T-helper 17 cell (primary cell): ENCODE results near the gene TMEM256. TPM values are rescaled to one million over a fixed set of nuclear protein-coding genes. Genes with fewer than 3 reads are reported as not detected.

Source experiments
- ATAC-seq: fragments of 150-1000 bp; cut with Tn5 transposase; 2 replicates; pipeline ENCODE4 v1.10.0; 2021; ENCODE audit warnings: mild to moderate bottlenecking, moderate library complexity
- DNase-seq, 3 donors: peaks; one replicate each; pipeline versions ENCODE4 v3.0.0 to v3.0.0-alpha.2; 2020 to 2021
- H3K9me3 ChIP-seq: one replicate; pipeline ENCODE4 v1.7.0; 2013; ENCODE audit warnings: low read length, mild to moderate bottlenecking; ENCODE audit not compliant: control insufficient read depth, poor library complexity, severe bottlenecking
- H3K27ac Mint-ChIP-seq: one replicate; pipeline ENCODE4 v1.8.0; 2022; ENCODE audit warnings: mild to moderate bottlenecking, moderate library complexity, mixed read lengths
- H3K27me3 Mint-ChIP-seq: one replicate; pipeline ENCODE4 v1.8.0; 2022; ENCODE audit warnings: mixed read lengths
- H3K36me3 Mint-ChIP-seq: one replicate; pipeline ENCODE4 v1.8.0; 2022; ENCODE audit warnings: low read depth, mixed read lengths
- H3K4me1 Mint-ChIP-seq: one replicate; pipeline ENCODE4 v1.8.0; 2022; ENCODE audit warnings: mild to moderate bottlenecking, mixed read lengths
- H3K4me3 Mint-ChIP-seq: one replicate; pipeline ENCODE4 v1.8.0; 2022; ENCODE audit warnings: mild to moderate bottlenecking, moderate library complexity, mixed read lengths
- total RNA-seq, 4 donors: library from RNA in 2 of 4; stranded (reverse) in 2 of 4; gene quantifications; one replicate each; pipeline ENCODE4 v1.2.3 and lab custom pipeline; 2022 to 2026

The TMEM256 gene
- total RNA-seq, 2 donors from 2014 or later, result 27.3 to 31.7 TPM

GRCh38 chr17:7437950-7438614 lies 34.2 kb upstream of the TMEM256 start:
- Mint-ChIP-seq H3K27ac (peak overlapping the region; percentile 67), H3K27me3 (peaks cover 33% of the 10 kb centered on the region), H3K4me3 (peak overlapping the region; percentile 88), H3K36me3 (peaks cover 8% of the 10 kb centered on the region), H3K4me1 (peaks cover 33% of the 10 kb centered on the region)
- H3K9me3 ChIP-seq, result no peaks in the 10 kb centered on the region
- ATAC-seq, result no peak
- DNase-seq, result peak; percentile 37 to 40 (median 40)

- Mint-ChIP-seq H3K36me3 (peaks cover 6% of the 10 kb centered on the region), H3K27ac (peak overlapping the region; percentile 67), H3K27me3 (peaks cover 27% of the 10 kb centered on the region), H3K4me1 (peaks cover 33% of the 10 kb centered on the region), H3K4me3 (peak overlapping the region; percentile 95)
- ATAC-seq (no peak), DNase-seq (no peak)
- no peaks in the 10 kb centered on the region for H3K9me3 ChIP-seq
These were observed 33.5 kb upstream of the TMEM256 start for GRCh38 chr17:7437369-7437863.

- Mint-ChIP-seq H3K4me3 (peak overlapping the region; percentile 95), H3K27me3 (peaks cover 20% of the 10 kb centered on the region), H3K36me3 (peaks cover 4% of the 10 kb centered on the region), H3K27ac (peak overlapping the region; percentile 97), H3K4me1 (peaks cover 33% of the 10 kb centered on the region)
- H3K9me3 ChIP-seq, result no peaks in the 10 kb centered on the region
- ATAC-seq (peak; percentile 69), DNase-seq (peak; percentile 71 to 80 (median 73))
These were observed 32.9 kb upstream of the TMEM256 start for GRCh38 chr17:7436556-7437368.

- Mint-ChIP-seq H3K27me3 (peaks cover 17% of the 10 kb centered on the region), H3K36me3 (peaks cover 4% of the 10 kb centered on the region), H3K27ac (peak overlapping the region; percentile 97), H3K4me1 (peaks cover 33% of the 10 kb centered on the region), H3K4me3 (peak overlapping the region; percentile 95)
- no peaks in the 10 kb centered on the region for H3K9me3 ChIP-seq
- ATAC-seq, result peak; percentile 50
- peak; percentile 49 to 51 (median 49) for DNase-seq
These were observed 32.0 kb upstream of the TMEM256 start for GRCh38 chr17:7435676-7436555.

GRCh38 chr17:7432296-7432695 lies 28.4 kb upstream of the TMEM256 start:
- H3K9me3 ChIP-seq, result no peaks in the 10 kb centered on the region
- Mint-ChIP-seq H3K27me3 (no peaks in the 10 kb centered on the region), H3K27ac (no peak overlapping the region), H3K36me3 (no peaks in the 10 kb centered on the region), H3K4me1 (peaks cover 11% of the 10 kb centered on the region), H3K4me3 (no peak overlapping the region)
- no peak for ATAC-seq
- DNase-seq, result no peak

GRCh38 chr17:7431231-7431630 lies 27.3 kb upstream of the TMEM256 start:
- DNase-seq, result no peak
- no peak for ATAC-seq
- no peaks in the 10 kb centered on the region for H3K27me3 Mint-ChIP-seq
- H3K4me1 Mint-ChIP-seq, result peaks cover 8% of the 10 kb centered on the region
- no peaks in the 10 kb centered on the region for H3K36me3 Mint-ChIP-seq
- H3K4me3 Mint-ChIP-seq, result no peak overlapping the region
- no peak overlapping the region for H3K27ac Mint-ChIP-seq
- H3K9me3 ChIP-seq, result no peaks in the 10 kb centered on the region

GRCh38 chr17:7429722-7430121 lies 25.8 kb upstream of the TMEM256 start:
- no peaks in the 10 kb centered on the region for H3K4me1 Mint-ChIP-seq

GRCh38 chr17:7428557-7428956 lies 24.7 kb upstream of the TMEM256 start, which contains the start of gene SPEM3:
Gene SPEM3, plus strand, starts transcription at chr17:7428857. Its CDS starts 46 bp downstream, at chr17:7428903.
- no peaks in the 10 kb centered on the region for H3K9me3 ChIP-seq
- H3K4me1 Mint-ChIP-seq, result no peaks in the 10 kb centered on the region
- no peak within 1 kb of the TSS for H3K27ac Mint-ChIP-seq
- no peak for ATAC-seq
- no peaks in the 10 kb centered on the region for H3K27me3 Mint-ChIP-seq
- H3K4me3 Mint-ChIP-seq, result no peak within 1 kb of the TSS
- DNase-seq, result no peak
- no peaks in the 10 kb centered on the region for H3K36me3 Mint-ChIP-seq

More at GRCh38 chr17:7429722-7430121, 25.8 kb upstream of the TMEM256 start:
- H3K9me3 ChIP-seq, result no peaks in the 10 kb centered on the region
- DNase-seq (no peak), ATAC-seq (no peak)
- Mint-ChIP-seq H3K36me3 (no peaks in the 10 kb centered on the region), H3K27me3 (no peaks in the 10 kb centered on the region), H3K4me3 (no peak overlapping the region), H3K27ac (no peak overlapping the region)

GRCh38 chr17:7427549-7427948 lies 23.7 kb upstream of the TMEM256 start:
- DNase-seq, result no peak
- H3K4me1 Mint-ChIP-seq, result no peaks in the 10 kb centered on the region
- H3K27ac Mint-ChIP-seq, result no peak overlapping the region

GRCh38 chr17:7426896-7427489 lies 23.1 kb upstream of the TMEM256 start:
- H3K27me3 Mint-ChIP-seq, result no peaks in the 10 kb centered on the region
- H3K27ac Mint-ChIP-seq, result no peak overlapping the region
- H3K4me3 Mint-ChIP-seq, result no peak overlapping the region
- no peak for DNase-seq
- H3K36me3 Mint-ChIP-seq, result no peaks in the 10 kb centered on the region
- H3K9me3 ChIP-seq, result no peaks in the 10 kb centered on the region
- H3K4me1 Mint-ChIP-seq, result no peaks in the 10 kb centered on the region
- no peak for ATAC-seq

More at GRCh38 chr17:7427549-7427948, 23.7 kb upstream of the TMEM256 start:
- Mint-ChIP-seq H3K27me3 (no peaks in the 10 kb centered on the region), H3K4me3 (no peak overlapping the region), H3K36me3 (no peaks in the 10 kb centered on the region)
- no peak for ATAC-seq
- no peaks in the 10 kb centered on the region for H3K9me3 ChIP-seq

GRCh38 chr17:7426203-7426863 lies 22.4 kb upstream of the TMEM256 start:
- no peaks in the 10 kb centered on the region for H3K36me3 Mint-ChIP-seq
- no peaks in the 10 kb centered on the region for H3K9me3 ChIP-seq
- no peak overlapping the region for H3K4me3 Mint-ChIP-seq
- no peaks in the 10 kb centered on the region for H3K4me1 Mint-ChIP-seq
- H3K27ac Mint-ChIP-seq, result no peak overlapping the region
- ATAC-seq (no peak), DNase-seq (no peak)
- H3K27me3 Mint-ChIP-seq, result no peaks in the 10 kb centered on the region

- H3K9me3 ChIP-seq, result no peaks in the 10 kb centered on the region
- Mint-ChIP-seq H3K4me1 (no peaks in the 10 kb centered on the region), H3K36me3 (no peaks in the 10 kb centered on the region), H3K4me3 (no peak overlapping the region), H3K27ac (no peak overlapping the region), H3K27me3 (no peaks in the 10 kb centered on the region)
- ATAC-seq (no peak), DNase-seq (no peak)
These were observed 21.9 kb upstream of the TMEM256 start for GRCh38 chr17:7425756-7426155.
